MCF 10A (cell line): ENCODE data around the gene UBD. TPM values are rescaled to one million over a fixed set of nuclear protein-coding genes. Genes with fewer than 3 reads are reported as not detected.

Experiments used
- BruUV-seq: library from RNA; stranded (reverse); fragments of 400-500 nt; replicated peaks from 2 replicates; lab custom pipeline; 2021; lab: Mats Ljungman, UMichigan
- CTCF ChIA-PET: fragments of 300-600 bp; sonication (Branson Sonifier 250); formaldehyde crosslinking; extraction: SDS; loops from one replicate; lab custom pipeline; 2021; ENCODE audit warnings: antibody characterized with exemption, inconsistent platforms; lab: Yijun Ruan, JAX
- POLR2A ChIA-PET: fragments of 300-600, 350-650 bp; sonication (Branson Sonifier 250); formaldehyde crosslinking; extraction: SDS; loops from one replicate; lab custom pipeline; 2020; ENCODE audit warnings: antibody characterized with exemption, inconsistent platforms; lab: Yijun Ruan, JAX
- DNase-seq: peaks from one replicate; pipeline ENCODE4 v3.0.0-alpha.2; 2018; ENCODE audit not compliant: unreplicated experiment
- H3K27ac Mint-ChIP-seq: one replicate; pipeline ENCODE4 v1.8.0; 2022; ENCODE audit warnings: mild to moderate bottlenecking, low read depth, mixed read lengths; ENCODE audit not compliant: unreplicated experiment
- H3K27me3 Mint-ChIP-seq: one replicate; pipeline ENCODE4 v1.8.0; 2022; ENCODE audit warnings: mixed read lengths; ENCODE audit not compliant: insufficient read depth, unreplicated experiment
- H3K36me3 Mint-ChIP-seq: one replicate; pipeline ENCODE4 v1.8.0; 2022; ENCODE audit warnings: mild to moderate bottlenecking, moderate library complexity, mixed read lengths; ENCODE audit not compliant: insufficient read depth, unreplicated experiment
- H3K4me1 Mint-ChIP-seq: one replicate; pipeline ENCODE4 v1.8.0; 2022; ENCODE audit warnings: mixed read lengths; ENCODE audit not compliant: insufficient read depth, unreplicated experiment
- H3K4me3 Mint-ChIP-seq: one replicate; pipeline ENCODE4 v1.8.0; 2022; ENCODE audit warnings: mild to moderate bottlenecking, moderate library complexity, mixed read lengths; ENCODE audit not compliant: unreplicated experiment
- H3K9me3 Mint-ChIP-seq: one replicate; pipeline ENCODE4 v1.8.0; 2022; ENCODE audit warnings: mixed read lengths; ENCODE audit not compliant: unreplicated experiment
- CTCF ChIP-seq: fragments of 200-600 bp; IDR thresholded peaks from one replicate; pipeline ENCODE4 v1.8.0; 2022; ENCODE audit warnings: antibody characterized with exemption, mild to moderate bottlenecking; ENCODE audit not compliant: unreplicated experiment
- intact Hi-C: fragments of 100-400 bp; cut with micrococcal nuclease; formaldehyde crosslinking; loops from 2 replicates; pipeline ENCODE4 v1.14.1; 2022
- total RNA-seq: library from RNA; stranded (reverse); gene quantifications from 2 replicates; pipeline ENCODE4 v1.2.3, GENCODE V29; 2022

UBD gene
- total RNA-seq, 1 experiment from 2014 or later, result not detected

GRCh38 chr6:29547573-29547972, 12.0 kb downstream of the UBD start:
- Mint-ChIP-seq H3K4me1 (no peaks in the 10 kb centered on the region), H3K27me3 (peaks cover 80% of the 10 kb centered on the region), H3K9me3 (no peaks in the 10 kb centered on the region), H3K4me3 (no peak overlapping the region), H3K27ac (no peak overlapping the region), H3K36me3 (peaks cover 8% of the 10 kb centered on the region)
- ChIA-PET CTCF (no interaction called here), POLR2A (no interaction called here)
- no peak for TF ChIP-seq CTCF
- DNase-seq, result no peak
- no TSS peak for BruUV-seq
- intact Hi-C loops, result no loop called here

- TF ChIP-seq CTCF, result no peak
- H3K9me3 Mint-ChIP-seq, result no peaks in the 10 kb centered on the region
- peaks cover 6% of the 10 kb centered on the region for H3K36me3 Mint-ChIP-seq
- H3K4me3 Mint-ChIP-seq, result no peak overlapping the region
- BruUV-seq, result no TSS peak
- ChIA-PET CTCF (no interaction called here), POLR2A (no interaction called here)
- peaks cover 36% of the 10 kb centered on the region for H3K27me3 Mint-ChIP-seq
- DNase-seq, result no peak
- no peaks in the 10 kb centered on the region for H3K4me1 Mint-ChIP-seq
- intact Hi-C loops, result no loop called here
- no peak overlapping the region for H3K27ac Mint-ChIP-seq
Observed at GRCh38 chr6:29537714-29538403, 21.7 kb downstream of the UBD start.

- Mint-ChIP-seq H3K27ac (no peak overlapping the region), H3K9me3 (no peaks in the 10 kb centered on the region), H3K36me3 (no peaks in the 10 kb centered on the region), H3K27me3 (peaks cover 9% of the 10 kb centered on the region), H3K4me3 (no peak overlapping the region), H3K4me1 (peaks cover 6% of the 10 kb centered on the region)
- CTCF ChIA-PET, result no interaction called here
- intact Hi-C loops, result no loop called here
- no peak for TF ChIP-seq CTCF
- no peak for DNase-seq
- no TSS peak for BruUV-seq
- POLR2A ChIA-PET, result no interaction called here
Observed at GRCh38 chr6:29532320-29532951, 27.1 kb downstream of the UBD start.

- POLR2A ChIA-PET, result no interaction called here
- Mint-ChIP-seq H3K4me3 (no peak overlapping the region), H3K27me3 (peaks cover 9% of the 10 kb centered on the region), H3K4me1 (peaks cover 6% of the 10 kb centered on the region), H3K36me3 (no peaks in the 10 kb centered on the region), H3K9me3 (no peaks in the 10 kb centered on the region), H3K27ac (no peak overlapping the region)
- no TSS peak for BruUV-seq
- DNase-seq, result peak; percentile 19
- TF ChIP-seq CTCF, result no peak
- intact Hi-C loops, result no loop called here
- CTCF ChIA-PET, result interaction anchor here (0.6 kb wide), 1 partner anchor 292 kb away, joined by 3 read pairs; no protein-coding TSS in a partner anchor
Observed at GRCh38 chr6:29531668-29532067, 27.9 kb downstream of the UBD start.
